ENCODE measurements around the gene VAV1.

Gene VAV1

GRCh38 chr19:6894313-6894712 lies 121.8 kb downstream of the VAV1 start:
- no peak for DNase-seq (ENCODE audit: low spot score)

- DNase-seq (ENCODE audit: low spot score) = no peak
These were observed 130.9 kb downstream of the VAV1 start for GRCh38 chr19:6903446-6903845.

- no peak for DNase-seq (ENCODE audit: low spot score)
These were observed 134.1 kb downstream of the VAV1 start for GRCh38 chr19:6906559-6907060.

Measured in hepatic stellate cell (primary cell).